Neural progenitor cell (in vitro differentiated cells): ENCODE results near the gene TUBB3. TPM values are rescaled to one million over a fixed set of nuclear protein-coding genes. Genes with fewer than 3 reads are reported as not detected.

Experiments
- DNase-seq: peaks from one replicate; pipeline ENCODE4 v3.0.0-alpha.2; 2016; ENCODE audit warnings: low spot score
- H2AFZ ChIP-seq: fragments of 200-600 bp; sonication (generic); replicated peaks from 2 replicates; pipeline ENCODE4 v1.6.1; 2016; ENCODE audit warnings: antibody characterized with exemption
- H3F3A ChIP-seq: fragments of 200-600 bp; sonication (generic); 2 replicates; pipeline ENCODE4 v1.6.1; 2016; ENCODE audit warnings: antibody characterized with exemption, low read depth
- H3K27ac ChIP-seq: fragments of 200-600 bp; sonication (generic); 2 replicates; pipeline ENCODE4 v1.5.1; 2016; ENCODE audit warnings: mild to moderate bottlenecking
- H3K27me3 ChIP-seq: fragments of 200-600 bp; sonication (generic); 2 replicates; pipeline ENCODE4 v1.6.1; 2016; ENCODE audit warnings: mild to moderate bottlenecking, moderate library complexity
- H3K36me3 ChIP-seq: fragments of 200-600 bp; sonication (generic); 2 replicates; pipeline ENCODE4 v1.5.1; 2016
- H3K4me1 ChIP-seq: fragments of 200-600 bp; sonication (generic); 2 replicates; pipeline ENCODE4 v1.6.1; 2016; ENCODE audit warnings: mixed run types
- H3K4me2 ChIP-seq: fragments of 200-600 bp; sonication (generic); 2 replicates; pipeline ENCODE4 v1.6.1; 2016
- H3K4me3 ChIP-seq: fragments of 200-600 bp; sonication (generic); 2 replicates; pipeline ENCODE4 v1.5.1; 2016
- H3K79me2 ChIP-seq: fragments of 200-600 bp; sonication (generic); 2 replicates; pipeline ENCODE4 v1.6.1; 2016; ENCODE audit warnings: low read depth
- H3K9ac ChIP-seq: fragments of 200-600 bp; sonication (generic); 2 replicates; pipeline ENCODE4 v1.6.1; 2016
- H3K9me3 ChIP-seq: fragments of 200-600 bp; sonication (generic); 2 replicates; pipeline ENCODE4 v1.5.1; 2016; ENCODE audit warnings: low read depth
- H4K20me1 ChIP-seq: fragments of 200-600 bp; sonication (generic); 2 replicates; pipeline ENCODE4 v1.6.1; 2016; ENCODE audit warnings: low read depth
- H3K27ac Mint-ChIP-seq: 3 replicates; pipeline ENCODE4 v1.8.0; 2021; ENCODE audit warnings: mixed read lengths
- H3K27me3 Mint-ChIP-seq: 2 replicates; pipeline ENCODE4 v1.8.0; 2022; ENCODE audit warnings: low read depth, mild to moderate bottlenecking, inconsistent platforms, moderate library complexity, mixed read lengths; ENCODE audit not compliant: insufficient read depth
- H3K36me3 Mint-ChIP-seq: 3 replicates; pipeline ENCODE4 v1.8.0; 2021; ENCODE audit warnings: mixed read lengths
- H3K4me1 Mint-ChIP-seq: 3 replicates; pipeline ENCODE4 v1.8.0; 2021; ENCODE audit warnings: mixed read lengths
- H3K4me3 Mint-ChIP-seq: 3 replicates; pipeline ENCODE4 v1.8.0; 2021; ENCODE audit warnings: mild to moderate bottlenecking, moderate library complexity, mixed read lengths
- H3K9me3 Mint-ChIP-seq: 3 replicates; pipeline ENCODE4 v1.8.0; 2020; ENCODE audit warnings: mixed read lengths
- EZH2 ChIP-seq: fragments of 200-600 bp; sonication (generic); IDR thresholded peaks from 2 replicates; pipeline ENCODE4 v1.6.1; 2017; ENCODE audit warnings: antibody characterized with exemption, mild to moderate bottlenecking, moderate library complexity
- EZH2phosphoT487 ChIP-seq: fragments of 200-600 bp; sonication (generic); IDR thresholded peaks from 2 replicates; pipeline ENCODE4 v1.6.1; 2017; ENCODE audit warnings: antibody characterized with exemption
- total RNA-seq: library from RNA; depleted of rRNA; stranded (reverse); fragments of >200 nt; gene quantifications from 2 replicates; pipeline ENCODE4 v1.2.3, GENCODE V29; 2015; ENCODE audit warnings: low replicate concordance
- TF ChIP-seq, protein P1 (sequence below): fragments of 200-600 bp; sonication (generic); IDR thresholded peaks from 2 replicates; pipeline ENCODE4 v1.5.1; 2017; ENCODE audit warnings: antibody characterized with exemption, mild to moderate bottlenecking

TUBB3 gene
- total RNA-seq, 1 donor from 2014 or later = 41.4 TPM

DNA sequence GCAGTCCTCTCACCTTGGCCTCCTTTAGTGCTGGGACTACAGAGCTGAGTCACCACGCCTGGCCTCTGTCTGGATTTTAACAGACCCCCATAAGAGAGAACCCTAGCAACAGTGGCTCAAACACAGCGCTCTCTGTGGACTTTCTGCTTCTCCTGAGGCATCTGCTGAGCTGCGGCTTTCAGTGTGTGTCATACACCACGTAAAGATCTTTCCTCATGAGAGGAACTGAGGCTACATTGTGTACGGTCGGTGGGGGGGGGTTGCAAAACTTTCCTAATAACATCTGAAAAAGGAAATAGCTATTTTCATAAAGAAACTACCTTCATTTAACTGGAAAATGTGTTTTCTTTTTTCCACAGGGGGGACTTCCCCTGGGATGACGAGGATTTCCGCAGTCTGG is 58.3 kb downstream of the TUBB3 start:
- DNase-seq = no peak
- Histone ChIP-seq H3F3A (no peaks in the 10 kb centered on the region), H3K9ac (no peak overlapping the region), H3K36me3 (no peaks in the 10 kb centered on the region), H3K4me3 (no peak overlapping the region), H3K27ac (no peak overlapping the region), H2AFZ (no peak overlapping the region), H3K9me3 (no peaks in the 10 kb centered on the region), H3K79me2 (peaks cover 14% of the 10 kb centered on the region), H4K20me1 (no peaks in the 10 kb centered on the region), H3K4me1 (no peaks in the 10 kb centered on the region), H3K4me2 (no peak overlapping the region), H3K27me3 (no peaks in the 10 kb centered on the region)
- Mint-ChIP-seq H3K36me3 (peaks cover 23% of the 10 kb centered on the region), H3K9me3 (no peaks in the 10 kb centered on the region), H3K27me3 (no peaks in the 10 kb centered on the region), H3K27ac (no peak overlapping the region), H3K4me3 (no peak overlapping the region), H3K4me1 (no peaks in the 10 kb centered on the region)
- TF ChIP-seq EZH2 (no peak), EZH2phosphoT487 (no peak)
- TF ChIP-seq, protein P1, sequence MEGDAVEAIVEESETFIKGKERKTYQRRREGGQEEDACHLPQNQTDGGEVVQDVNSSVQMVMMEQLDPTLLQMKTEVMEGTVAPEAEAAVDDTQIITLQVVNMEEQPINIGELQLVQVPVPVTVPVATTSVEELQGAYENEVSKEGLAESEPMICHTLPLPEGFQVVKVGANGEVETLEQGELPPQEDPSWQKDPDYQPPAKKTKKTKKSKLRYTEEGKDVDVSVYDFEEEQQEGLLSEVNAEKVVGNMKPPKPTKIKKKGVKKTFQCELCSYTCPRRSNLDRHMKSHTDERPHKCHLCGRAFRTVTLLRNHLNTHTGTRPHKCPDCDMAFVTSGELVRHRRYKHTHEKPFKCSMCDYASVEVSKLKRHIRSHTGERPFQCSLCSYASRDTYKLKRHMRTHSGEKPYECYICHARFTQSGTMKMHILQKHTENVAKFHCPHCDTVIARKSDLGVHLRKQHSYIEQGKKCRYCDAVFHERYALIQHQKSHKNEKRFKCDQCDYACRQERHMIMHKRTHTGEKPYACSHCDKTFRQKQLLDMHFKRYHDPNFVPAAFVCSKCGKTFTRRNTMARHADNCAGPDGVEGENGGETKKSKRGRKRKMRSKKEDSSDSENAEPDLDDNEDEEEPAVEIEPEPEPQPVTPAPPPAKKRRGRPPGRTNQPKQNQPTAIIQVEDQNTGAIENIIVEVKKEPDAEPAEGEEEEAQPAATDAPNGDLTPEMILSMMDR = no peak

DNA sequence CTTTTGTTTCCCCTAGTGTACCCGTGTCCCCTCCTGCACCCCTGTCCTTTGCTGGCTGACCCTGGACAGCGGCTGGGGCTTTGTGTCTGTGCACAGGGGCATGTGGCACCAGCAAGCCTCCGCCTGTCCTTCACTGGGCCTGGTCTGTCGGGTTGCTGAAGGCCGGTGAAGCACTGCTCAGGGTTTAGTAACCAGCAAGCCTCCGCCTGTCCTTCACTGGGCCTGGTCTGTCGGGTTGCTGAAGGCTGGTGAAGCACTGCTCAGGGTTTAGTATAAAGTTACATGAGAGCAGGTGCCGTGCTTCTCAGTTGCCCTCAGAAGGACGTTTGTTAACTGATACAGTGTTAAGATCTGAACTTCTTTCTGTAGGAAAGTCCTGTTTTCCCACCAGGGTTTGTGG is 59.2 kb downstream of the TUBB3 start:
- Histone ChIP-seq H4K20me1 (no peaks in the 10 kb centered on the region), H3K4me1 (no peaks in the 10 kb centered on the region), H3K4me3 (no peak overlapping the region), H2AFZ (no peak overlapping the region), H3K79me2 (peaks cover 5% of the 10 kb centered on the region), H3K36me3 (no peaks in the 10 kb centered on the region), H3K27me3 (no peaks in the 10 kb centered on the region), H3K27ac (no peak overlapping the region), H3K9me3 (no peaks in the 10 kb centered on the region), H3K9ac (no peak overlapping the region), H3K4me2 (no peak overlapping the region), H3F3A (no peaks in the 10 kb centered on the region)
- no peak overlapping the region for H3K4me3 Mint-ChIP-seq
- TF ChIP-seq, protein P1 = no peak
- TF ChIP-seq EZH2 (no peak), EZH2phosphoT487 (no peak)
- no peaks in the 10 kb centered on the region for H3K9me3 Mint-ChIP-seq
- no peaks in the 10 kb centered on the region for H3K27me3 Mint-ChIP-seq
- H3K36me3 Mint-ChIP-seq = peaks cover 29% of the 10 kb centered on the region
- H3K4me1 Mint-ChIP-seq = no peaks in the 10 kb centered on the region
- DNase-seq = no peak
- no peak overlapping the region for H3K27ac Mint-ChIP-seq

DNA sequence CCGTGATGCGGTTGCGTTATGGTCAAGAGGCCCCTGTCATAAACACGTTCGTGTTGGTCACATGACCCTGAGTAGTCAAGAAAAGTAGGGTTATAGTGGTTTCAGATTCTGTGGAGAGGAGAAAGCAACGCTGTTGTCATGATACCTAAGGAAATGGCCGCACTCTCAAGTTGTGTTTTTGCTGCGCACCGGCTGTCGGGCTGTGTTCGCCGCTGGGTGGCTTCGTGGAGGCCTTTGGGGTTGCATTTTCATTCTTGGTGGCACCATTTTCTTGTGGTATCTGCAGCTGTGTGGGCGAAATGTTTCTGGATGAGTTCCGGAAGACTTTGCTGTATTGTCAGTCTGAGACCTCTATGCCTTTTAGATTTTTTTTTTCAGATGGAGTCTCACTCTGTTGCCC is 60.4 kb downstream of the TUBB3 start:
- no peak for TF ChIP-seq EZH2
- TF ChIP-seq EZH2phosphoT487 = no peak
- TF ChIP-seq, protein P1 = no peak
- Histone ChIP-seq H3K36me3 (no peaks in the 10 kb centered on the region), H4K20me1 (no peaks in the 10 kb centered on the region), H3K79me2 (no peaks in the 10 kb centered on the region), H3K9ac (no peak overlapping the region), H3F3A (no peaks in the 10 kb centered on the region), H3K4me1 (no peaks in the 10 kb centered on the region), H3K4me2 (no peak overlapping the region), H3K4me3 (no peak overlapping the region), H3K9me3 (no peaks in the 10 kb centered on the region), H3K27me3 (no peaks in the 10 kb centered on the region), H3K27ac (no peak overlapping the region), H2AFZ (no peak overlapping the region)
- Mint-ChIP-seq H3K27ac (no peak overlapping the region), H3K4me3 (no peak overlapping the region), H3K9me3 (no peaks in the 10 kb centered on the region), H3K27me3 (peaks cover 2% of the 10 kb centered on the region), H3K36me3 (peaks cover 27% of the 10 kb centered on the region), H3K4me1 (no peaks in the 10 kb centered on the region)
- DNase-seq = no peak

DNA sequence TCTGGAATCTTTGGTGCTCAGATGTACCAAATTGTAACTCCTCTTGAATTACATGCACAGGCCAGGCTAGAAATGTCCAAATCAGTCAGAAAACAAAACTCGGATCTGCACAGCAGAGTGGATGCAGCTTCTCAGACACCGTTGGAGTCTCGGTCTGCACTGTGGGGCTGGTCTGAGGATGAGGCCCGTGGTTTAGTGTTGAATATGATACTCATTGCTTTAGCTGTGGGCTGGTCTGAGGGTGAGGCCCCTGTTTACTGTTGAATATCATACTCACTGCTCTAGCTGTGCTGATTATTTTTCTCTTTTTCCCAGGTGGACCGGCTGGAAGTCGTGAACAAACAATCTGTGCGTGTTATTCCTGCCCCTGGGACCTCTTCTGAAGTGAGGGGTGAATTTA is 61.1 kb downstream of the TUBB3 start:
- no peaks in the 10 kb centered on the region for H3K9me3 Mint-ChIP-seq
- H3K27me3 ChIP-seq = no peaks in the 10 kb centered on the region
- no peaks in the 10 kb centered on the region for H3K4me1 ChIP-seq
- no peaks in the 10 kb centered on the region for H3K4me1 Mint-ChIP-seq
- H2AFZ ChIP-seq = no peak overlapping the region
- no peak overlapping the region for H3K4me2 ChIP-seq
- H3K9me3 ChIP-seq = no peaks in the 10 kb centered on the region
- H3F3A ChIP-seq = no peaks in the 10 kb centered on the region
- no peaks in the 10 kb centered on the region for H4K20me1 ChIP-seq
- no peaks in the 10 kb centered on the region for H3K36me3 ChIP-seq
- no peak overlapping the region for H3K4me3 Mint-ChIP-seq
- H3K27ac Mint-ChIP-seq = no peak overlapping the region
- no peak overlapping the region for H3K27ac ChIP-seq
- H3K79me2 ChIP-seq = no peaks in the 10 kb centered on the region
- H3K4me3 ChIP-seq = no peak overlapping the region
- no peak overlapping the region for H3K9ac ChIP-seq
- DNase-seq = no peak
- H3K27me3 Mint-ChIP-seq = peaks cover 3% of the 10 kb centered on the region
- no peak for TF ChIP-seq EZH2
- no peak for TF ChIP-seq EZH2phosphoT487
- TF ChIP-seq, protein P1 = no peak
- peaks cover 26% of the 10 kb centered on the region for H3K36me3 Mint-ChIP-seq
